Endodermal cell (in vitro differentiated cells): Measurements from ENCODE around the gene SSBP4. TPM values are rescaled to one million over a fixed set of nuclear protein-coding genes. Genes with fewer than 3 reads are reported as not detected.
"Not testable (repeated sequence)": the region's sequence is repeated elsewhere in the genome, so short reads cannot be mapped to it uniquely, and the experiment has no call there.

ENCODE experiments used
- DNase-seq: peaks from one replicate; pipeline ENCODE4 v3.0.0-alpha.2; 2017
- H3K27ac ChIP-seq: 2 replicates; pipeline ENCODE4 v1.5.1; 2013; ENCODE audit warnings: mild to moderate bottlenecking, low read depth, low read length, moderate library complexity
- H3K27me3 ChIP-seq: 2 replicates; pipeline ENCODE4 v1.6.1; 2013; ENCODE audit warnings: mild to moderate bottlenecking, low read length, moderate library complexity; ENCODE audit not compliant: insufficient read depth, control insufficient read depth, poor library complexity, severe bottlenecking
- H3K36me3 ChIP-seq: 2 replicates; pipeline ENCODE4 v1.7.0; 2013; ENCODE audit warnings: mild to moderate bottlenecking, low read length, moderate library complexity; ENCODE audit not compliant: control insufficient read depth, insufficient read depth
- H3K4me1 ChIP-seq: one replicate; pipeline ENCODE4 v1.7.0; 2013; ENCODE audit warnings: low read length; ENCODE audit not compliant: control insufficient read depth, insufficient read depth
- H3K4me3 ChIP-seq: 2 replicates; pipeline ENCODE4 v1.5.1; 2013; ENCODE audit warnings: mild to moderate bottlenecking, low read length, moderate library complexity
- H3K9ac ChIP-seq: 2 replicates; pipeline ENCODE4 v1.6.1; 2013; ENCODE audit warnings: mild to moderate bottlenecking, low read length, moderate library complexity; ENCODE audit not compliant: poor library complexity, severe bottlenecking; ENCODE audit errors: extremely low read depth
- H3K9me3 ChIP-seq: 2 replicates; pipeline ENCODE4 v1.6.1; 2013; ENCODE audit warnings: mild to moderate bottlenecking, low read length, moderate library complexity; ENCODE audit not compliant: control insufficient read depth
- H3K27ac Mint-ChIP-seq: 2 replicates; pipeline ENCODE4 v1.8.0; 2020; ENCODE audit warnings: mixed read lengths
- H3K27me3 Mint-ChIP-seq: 2 replicates; pipeline ENCODE4 v1.8.0; 2021; ENCODE audit warnings: mild to moderate bottlenecking, mixed read lengths; ENCODE audit not compliant: insufficient read depth
- H3K36me3 Mint-ChIP-seq: 2 replicates; pipeline ENCODE4 v1.8.0; 2020; ENCODE audit warnings: low read depth, mixed read lengths
- H3K4me1 Mint-ChIP-seq: 2 replicates; pipeline ENCODE4 v1.8.0; 2020; ENCODE audit warnings: mixed read lengths
- H3K4me3 Mint-ChIP-seq: 2 replicates; pipeline ENCODE4 v1.8.0; 2020; ENCODE audit warnings: mild to moderate bottlenecking, moderate library complexity, mixed read lengths
- H3K9me3 Mint-ChIP-seq: 2 replicates; pipeline ENCODE4 v1.8.0; 2020; ENCODE audit warnings: mild to moderate bottlenecking, mixed read lengths
- CTCF ChIP-seq: fragments of 200-600 bp; sonication (generic); conservative IDR thresholded peaks from 2 replicates; pipeline ENCODE4 v1.5.0; 2021; ENCODE audit warnings: antibody characterized with exemption, mild to moderate bottlenecking
- WGBS, 2 experiments: methylation state at CpG; one replicate each; pipeline versions ENCODE4 v1.1.5 to v1.1.7; 2013; ENCODE audit warnings: missing lambda C conversion rate in 2 of 2, mixed read lengths in 1 of 2; ENCODE audit not compliant: insufficient coverage in 1 of 2, insufficient read length in 1 of 2; 5-methylcytosine and 5-hydroxymethylcytosine counted together
- total RNA-seq, 2 donors: library from RNA; stranded (reverse); fragmentation: NEBNext Ultra II Directional in 1 of 2; extraction: Animal tissue kit (Norgen Biotek cat#: 25700) in 1 of 2; gene quantifications; 2 replicates in 1 of 2; 3 replicates in 1 of 2; pipeline ENCODE4 v1.2.1, GENCODE V29; 2021

SSBP4 gene
- total RNA-seq, 2 donors from 2014 or later, result 35.9 to 43.5 TPM

- H3K27me3 Mint-ChIP-seq, result peaks cover 1% of the 10 kb centered on the region
- 87 to 93% methylated on average over 6 of the region's 6 CpGs for WGBS, 2 experiments
Measured at GRCh38 chr19:18377026-18377425, 42.2 kb upstream of the SSBP4 start.

GRCh38 chr19:18379803-18380747 lies 39.1 kb upstream of the SSBP4 start:
- WGBS, 2 experiments, result 86 to 87% methylated on average over 13 to 22 of the region's 22 CpGs
- TF ChIP-seq CTCF, result no peak
- H3K36me3 Mint-ChIP-seq, result no peaks in the 10 kb centered on the region
- no peaks in the 10 kb centered on the region for H3K36me3 ChIP-seq
- peaks cover 2% of the 10 kb centered on the region for H3K9me3 Mint-ChIP-seq
- H3K4me3 Mint-ChIP-seq, result no peak overlapping the region
- no peak overlapping the region for H3K9ac ChIP-seq
- no peak overlapping the region for H3K27ac ChIP-seq
- peak; percentile 74 for DNase-seq
- peaks cover 8% of the 10 kb centered on the region for H3K4me1 Mint-ChIP-seq
- no peaks in the 10 kb centered on the region for H3K9me3 ChIP-seq
- no peaks in the 10 kb centered on the region for H3K27me3 ChIP-seq
- no peak overlapping the region for H3K4me3 ChIP-seq
- peaks cover 3% of the 10 kb centered on the region for H3K27me3 Mint-ChIP-seq
- no peaks in the 10 kb centered on the region for H3K4me1 ChIP-seq
- H3K27ac Mint-ChIP-seq, result peak overlapping the region; percentile 65

More at GRCh38 chr19:18377026-18377425, 42.2 kb upstream of the SSBP4 start:
- no peaks in the 10 kb centered on the region for H3K36me3 ChIP-seq
- no peak overlapping the region for H3K9ac ChIP-seq
- Mint-ChIP-seq H3K4me1 (peaks cover 15% of the 10 kb centered on the region), H3K36me3 (no peaks in the 10 kb centered on the region), H3K4me3 (no peak overlapping the region), H3K9me3 (peaks cover 2% of the 10 kb centered on the region), H3K27ac (peak overlapping the region; percentile 48)
- H3K4me3 ChIP-seq, result no peak overlapping the region
- no peak for TF ChIP-seq CTCF
- no peaks in the 10 kb centered on the region for H3K27me3 ChIP-seq
- peaks cover 4% of the 10 kb centered on the region for H3K4me1 ChIP-seq
- no peak for DNase-seq
- H3K27ac ChIP-seq, result no peak overlapping the region
- H3K9me3 ChIP-seq, result no peaks in the 10 kb centered on the region

- Histone ChIP-seq H3K9me3 (no peaks in the 10 kb centered on the region), H3K4me3 (no peak overlapping the region), H3K36me3 (no peaks in the 10 kb centered on the region), H3K27me3 (no peaks in the 10 kb centered on the region), H3K9ac (no peak overlapping the region), H3K4me1 (no peaks in the 10 kb centered on the region), H3K27ac (no peak overlapping the region)
- no peaks in the 10 kb centered on the region for H3K36me3 Mint-ChIP-seq
- no peak overlapping the region for H3K4me3 Mint-ChIP-seq
- H3K9me3 Mint-ChIP-seq, result peaks cover under 1% of the 10 kb centered on the region
- H3K27ac Mint-ChIP-seq, result no peak overlapping the region
- TF ChIP-seq CTCF, result no peak
- WGBS, 2 experiments, result 71 to 87% methylated on average over 2 to 3 of the region's 3 CpGs
- H3K27me3 Mint-ChIP-seq, result peaks cover 3% of the 10 kb centered on the region
- DNase-seq, result no peak
- H3K4me1 Mint-ChIP-seq, result peaks cover 8% of the 10 kb centered on the region
Measured at GRCh38 chr19:18380843-18381242, 38.4 kb upstream of the SSBP4 start.

GRCh38 chr19:18383622-18384021 lies 35.6 kb upstream of the SSBP4 start:
- peaks cover 16% of the 10 kb centered on the region for H3K27me3 ChIP-seq
- not testable (repeated sequence) for H3K9me3 Mint-ChIP-seq, H3K4me1 ChIP-seq, H3K27ac Mint-ChIP-seq, H3K4me3 Mint-ChIP-seq, H3K27ac ChIP-seq, DNase-seq, H3K36me3 Mint-ChIP-seq, H3K4me3 ChIP-seq, H3K9ac ChIP-seq, H3K9me3 ChIP-seq, H3K36me3 ChIP-seq, H3K4me1 Mint-ChIP-seq
- peaks cover 26% of the 10 kb centered on the region for H3K27me3 Mint-ChIP-seq
- WGBS, 2 experiments, result 89 to 91% methylated on average over 8 to 10 of the region's 11 CpGs
